Lower leg skin (tissue), 4 donors: ENCODE results near the gene EVL. TPM values are rescaled to one million over a fixed set of nuclear protein-coding genes. Genes with fewer than 3 reads are reported as not detected.
"Not testable (repeated sequence)": the region's sequence is repeated elsewhere in the genome, so short reads cannot be mapped to it uniquely, and the experiment has no call there.

ENCODE experiments used
- DNase-seq, 2 donors: peaks; one replicate each; pipeline ENCODE4 v3.0.0-alpha.2; 2019; ENCODE audit warnings: low spot score in 2 of 2
- H3K4me3 ChIP-seq: fragments of 200-600 bp; sonication (generic); 2 replicates; pipeline ENCODE4 v1.5.1; 2017; ENCODE audit warnings: mild to moderate bottlenecking, low read depth; ENCODE audit not compliant: poor library complexity, severe bottlenecking
- CTCF ChIP-seq, 3 donors: fragments of 450-650 bp; IDR thresholded peaks; one replicate each; pipeline ENCODE4 v1.5.1; 2016; ENCODE audit warnings: antibody characterized with exemption in 3 of 3, mild to moderate bottlenecking in 3 of 3, moderate library complexity in 2 of 3
- POLR2A ChIP-seq, 2 donors: fragments of 450-650 bp; IDR thresholded peaks; one replicate each; pipeline ENCODE4 v1.6.1; 2016 to 2017; ENCODE audit warnings: antibody characterized with exemption in 2 of 2, mild to moderate bottlenecking in 1 of 2, moderate library complexity in 1 of 2
- WGBS, 2 donors: methylation state at CpG; one replicate each; pipeline ENCODE4 v1.1.5; 2018; 5-methylcytosine and 5-hydroxymethylcytosine counted together
- intact Hi-C: fragments of 100-400 bp; cut with DNase I; formaldehyde crosslinking; loops from one replicate; pipeline ENCODE4 v1.15.0; 2023; ENCODE audit warnings: low total_unique reads
- total RNA-seq, 4 donors: library from RNA; depleted of rRNA; stranded (reverse); fragments of >200 nt; gene quantifications; one replicate each; pipeline ENCODE4 v1.1.0, GENCODE V29; 2016

The EVL gene
- total RNA-seq, 4 donors from 2014 or later = 26.4 to 51.4 (median 40.9) TPM

GRCh38 chr14:100155756-100156616 lies 90.8 kb downstream of the EVL start:
- intact Hi-C loops = no loop called here
- H3K4me3 ChIP-seq = no peak overlapping the region
- no peak for DNase-seq
- TF ChIP-seq CTCF (IDR thresholded peaks at IDR 0.05) (no peak), POLR2A (IDR thresholded peaks at IDR 0.05) (no peak)
- WGBS, 2 donors = 44 to 45% methylated on average over 12 of the region's 12 CpGs

- no peak overlapping the region for H3K4me3 ChIP-seq
- no peak for TF ChIP-seq POLR2A (IDR thresholded peaks at IDR 0.05)
- TF ChIP-seq CTCF (IDR thresholded peaks at IDR 0.05) = no peak
- 65 to 73% methylated on average over 6 of the region's 6 CpGs for WGBS, 2 donors
- no peak for DNase-seq
- intact Hi-C loops = no loop called here
Observed at GRCh38 chr14:100156776-100157175, 91.6 kb downstream of the EVL start.

GRCh38 chr14:100157548-100158232 lies 92.5 kb downstream of the EVL start:
- H3K4me3 ChIP-seq, intact Hi-C loops, DNase-seq: not testable (repeated sequence)
- whole genome bisulfite sequencing, 2 donors = 79 to 82% methylated on average over 14 to 16 of the region's 16 CpGs

GRCh38 chr14:100158566-100159093 lies 93.4 kb downstream of the EVL start:
- intact Hi-C loops = no loop called here
- whole genome bisulfite sequencing, 2 donors = 12 to 13% methylated on average over 32 of the region's 32 CpGs
- no peak for TF ChIP-seq CTCF (IDR thresholded peaks at IDR 0.05)
- no peak for TF ChIP-seq POLR2A (IDR thresholded peaks at IDR 0.05)
- no peak for DNase-seq
- H3K4me3 ChIP-seq = no peak overlapping the region

GRCh38 chr14:100159094-100159864 lies 94.1 kb downstream of the EVL start, which contains the start of gene DEGS2:
DEGS2 (minus strand) TSS chr14:100159645; CDS start chr14:100159587, 58 bp downstream.
- H3K4me3 ChIP-seq = peak within 1 kb of the TSS; percentile 8
- TF ChIP-seq CTCF (IDR thresholded peaks at IDR 0.05) = no peak
- no peak for TF ChIP-seq POLR2A (IDR thresholded peaks at IDR 0.05)
- DNase-seq = no peak
- intact Hi-C loops = no loop called here
- 0 to 1% methylated on average over 1 to 62 of the region's 94 CpGs for WGBS, 2 donors
